ENCODE measurements around the gene SEMA4D.
A peak's percentile ranks its signal among the peaks of the same experiment; 100 is the strongest.

SEMA4D gene, protein sequence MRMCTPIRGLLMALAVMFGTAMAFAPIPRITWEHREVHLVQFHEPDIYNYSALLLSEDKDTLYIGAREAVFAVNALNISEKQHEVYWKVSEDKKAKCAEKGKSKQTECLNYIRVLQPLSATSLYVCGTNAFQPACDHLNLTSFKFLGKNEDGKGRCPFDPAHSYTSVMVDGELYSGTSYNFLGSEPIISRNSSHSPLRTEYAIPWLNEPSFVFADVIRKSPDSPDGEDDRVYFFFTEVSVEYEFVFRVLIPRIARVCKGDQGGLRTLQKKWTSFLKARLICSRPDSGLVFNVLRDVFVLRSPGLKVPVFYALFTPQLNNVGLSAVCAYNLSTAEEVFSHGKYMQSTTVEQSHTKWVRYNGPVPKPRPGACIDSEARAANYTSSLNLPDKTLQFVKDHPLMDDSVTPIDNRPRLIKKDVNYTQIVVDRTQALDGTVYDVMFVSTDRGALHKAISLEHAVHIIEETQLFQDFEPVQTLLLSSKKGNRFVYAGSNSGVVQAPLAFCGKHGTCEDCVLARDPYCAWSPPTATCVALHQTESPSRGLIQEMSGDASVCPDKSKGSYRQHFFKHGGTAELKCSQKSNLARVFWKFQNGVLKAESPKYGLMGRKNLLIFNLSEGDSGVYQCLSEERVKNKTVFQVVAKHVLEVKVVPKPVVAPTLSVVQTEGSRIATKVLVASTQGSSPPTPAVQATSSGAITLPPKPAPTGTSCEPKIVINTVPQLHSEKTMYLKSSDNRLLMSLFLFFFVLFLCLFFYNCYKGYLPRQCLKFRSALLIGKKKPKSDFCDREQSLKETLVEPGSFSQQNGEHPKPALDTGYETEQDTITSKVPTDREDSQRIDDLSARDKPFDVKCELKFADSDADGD

DNA sequence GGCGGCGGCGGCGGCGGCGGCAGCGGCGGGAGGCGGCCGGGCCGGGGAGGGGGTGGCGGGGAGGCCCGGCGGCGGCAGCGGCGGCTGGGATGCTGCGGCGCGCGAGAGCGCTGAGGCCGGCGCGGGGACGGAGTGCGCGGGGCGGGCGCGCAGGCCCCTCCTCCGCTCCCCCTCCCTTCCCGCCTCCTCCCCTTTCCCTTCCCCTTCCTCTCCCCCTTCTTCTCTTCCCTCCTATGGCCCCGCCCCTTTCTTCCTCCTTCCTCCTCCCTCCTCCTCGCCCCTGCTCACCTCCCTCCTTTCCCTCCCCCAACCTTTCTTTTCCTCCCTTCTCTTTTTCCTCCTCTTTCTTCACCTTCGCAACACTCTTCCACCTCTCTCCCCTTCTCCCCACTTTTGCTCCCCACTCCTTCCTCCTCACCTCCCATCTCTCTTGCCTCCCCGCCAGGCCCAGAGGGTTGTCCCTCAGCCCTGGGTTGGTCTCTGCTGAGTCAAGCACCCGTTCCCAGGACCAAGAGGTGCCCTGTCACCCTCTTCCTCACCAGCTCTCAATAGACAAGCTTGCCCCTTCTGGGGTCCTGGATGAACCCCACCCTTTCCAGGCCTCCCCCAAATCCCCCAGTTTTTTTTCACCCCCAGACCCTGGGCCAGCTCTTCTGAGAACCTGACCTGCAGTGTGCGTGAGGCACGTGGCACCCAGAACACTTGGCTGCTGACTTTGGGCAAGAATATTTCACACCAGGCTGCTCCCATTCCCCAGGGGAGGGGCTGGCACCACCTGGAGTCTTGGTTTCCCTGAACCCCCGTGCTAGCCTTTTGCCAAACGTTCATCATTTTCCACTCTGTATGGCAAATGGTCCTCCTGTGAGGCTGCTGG is at the start of gene SEMA4D:
Gene SEMA4D (minus strand): TSS at position 136 of the 874 bp plus-strand sequence. CDS start 92,657 bp downstream, outside the sequence.
- DNase-seq, result peak; percentile 71 to 76

DNA sequence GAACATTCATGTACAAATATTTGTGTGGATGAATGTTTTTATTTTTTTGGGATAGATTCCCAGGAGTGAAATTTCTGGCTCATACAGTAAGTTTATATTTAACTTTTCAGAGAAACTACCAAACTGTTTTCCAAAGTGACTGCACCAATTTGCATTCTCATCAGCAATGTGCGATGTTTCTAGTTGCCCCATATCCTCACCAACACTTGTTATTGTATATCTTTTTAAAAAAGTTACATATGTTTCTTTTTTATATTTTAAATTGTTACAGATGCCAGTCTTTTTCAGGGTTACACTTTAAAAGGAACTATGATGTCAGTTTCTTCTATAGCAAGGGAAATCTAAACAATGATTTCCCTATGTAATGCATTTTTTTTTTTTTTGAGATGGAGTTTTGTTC is 49.1 kb upstream of the SEMA4D start:
- DNase-seq, result no peak

- DNase-seq, result no peak
These were observed 46.4 kb upstream of the SEMA4D start for GRCh38 chr9:89544279-89544661.

- no peak for DNase-seq
These were observed 45.8 kb upstream of the SEMA4D start for GRCh38 chr9:89543621-89544278.

GRCh38 chr9:89543111-89543510 is 45.2 kb upstream of the SEMA4D start:
- no peak for DNase-seq

DNA sequence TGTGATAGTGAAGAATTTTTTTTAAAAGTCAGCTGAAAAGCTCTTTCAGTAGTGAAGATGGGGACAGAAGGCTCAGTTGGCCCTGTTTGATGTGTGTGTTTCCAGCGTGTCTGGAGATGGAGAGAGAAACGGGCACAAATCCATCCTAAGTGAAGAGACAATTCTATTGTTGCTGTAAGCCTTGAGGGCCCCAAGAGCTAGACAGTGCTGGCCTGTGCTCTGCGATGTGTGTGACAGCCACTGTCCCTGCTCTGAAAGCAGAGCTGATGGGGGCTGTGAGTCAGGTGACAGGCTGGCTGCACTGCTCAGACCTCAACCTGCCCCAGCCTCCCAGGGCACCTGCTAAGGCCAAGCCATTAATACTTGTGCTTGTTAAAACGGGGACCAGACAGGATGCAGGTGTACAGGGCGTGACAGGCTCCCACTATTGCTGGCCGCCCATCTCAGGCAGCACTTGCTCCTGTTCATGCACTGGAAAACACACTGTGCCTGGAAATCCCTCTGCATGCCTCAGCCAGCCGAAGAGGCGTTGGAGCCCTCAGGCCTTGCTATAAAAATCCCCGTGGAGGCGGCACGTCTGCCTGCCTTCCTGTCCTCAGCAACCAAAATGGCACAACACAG is 44.6 kb upstream of the SEMA4D start:
- DNase-seq, result no peak

DNA sequence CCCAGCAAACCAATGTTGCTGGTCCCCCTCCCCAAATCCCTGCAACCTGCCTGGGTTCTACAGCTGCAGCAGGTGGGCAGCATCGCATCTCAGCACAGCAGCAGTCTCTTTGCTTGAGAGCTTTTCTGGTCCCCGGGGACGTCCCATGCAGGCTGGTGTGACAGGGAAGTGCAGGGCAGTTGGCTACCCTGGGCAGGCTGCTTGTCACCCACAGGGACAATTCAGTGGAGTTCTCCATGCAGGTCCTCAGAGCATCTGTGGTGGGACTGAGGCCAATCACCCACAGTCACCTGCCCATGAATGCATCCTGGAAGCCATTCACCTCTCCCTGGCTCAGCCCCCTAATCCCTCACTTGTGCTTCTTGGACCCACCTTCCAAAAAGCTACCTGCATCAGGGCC is 43.9 kb upstream of the SEMA4D start:
- DNase-seq, result no peak

GRCh38 chr9:89539374-89539773 is 41.5 kb upstream of the SEMA4D start:
- DNase-seq, result no peak

DNA sequence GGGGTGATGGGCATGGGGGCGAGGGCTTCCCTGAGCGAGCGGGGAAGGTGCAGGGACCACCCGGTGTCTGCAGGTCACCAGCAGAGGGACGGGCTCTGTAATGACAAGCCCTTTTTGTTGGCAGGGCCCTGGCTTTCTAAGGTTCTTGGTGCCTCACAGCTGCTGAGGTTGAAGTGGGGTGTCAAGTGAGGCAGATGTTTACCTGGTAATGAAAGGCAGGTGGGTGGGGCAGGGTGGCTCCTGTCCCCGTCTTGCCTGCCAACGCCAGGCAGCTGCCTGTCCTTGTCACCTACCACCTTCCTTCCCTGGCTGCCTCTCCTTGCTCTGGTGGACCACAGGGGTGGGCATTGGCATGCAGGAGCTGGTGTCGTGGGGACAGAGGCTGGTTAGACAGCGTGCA is 41.0 kb upstream of the SEMA4D start:
- DNase-seq, result no peak

- DNase-seq, result no peak
These were observed 39.3 kb upstream of the SEMA4D start for GRCh38 chr9:89537166-89537565.

DNA sequence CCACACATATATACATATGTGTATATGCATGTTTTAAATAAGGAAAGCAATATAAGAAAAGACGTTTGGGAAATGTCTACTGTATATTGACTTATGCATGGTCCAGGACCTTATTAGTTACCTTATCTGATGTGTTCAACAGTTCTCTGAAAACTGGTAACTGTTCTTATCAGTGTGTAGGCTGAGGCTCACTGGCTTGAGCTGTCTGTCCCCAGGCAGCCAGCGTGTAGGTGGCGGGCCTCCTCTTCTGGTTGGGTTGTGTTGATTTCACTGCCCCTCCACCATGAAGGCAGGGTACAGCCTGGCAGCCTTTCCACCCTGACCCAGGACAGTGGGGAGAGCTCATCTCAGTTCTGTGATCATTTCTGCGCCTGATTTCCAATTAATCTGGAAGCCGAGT is 38.7 kb upstream of the SEMA4D start:
- DNase-seq, result no peak

GRCh38 chr9:89536145-89536574 is 38.2 kb upstream of the SEMA4D start:
- peak; percentile 79 to 80 for DNase-seq

GRCh38 chr9:89535461-89535860 is 37.5 kb upstream of the SEMA4D start:
- no peak for DNase-seq

GRCh38 chr9:89534515-89535287 is 36.8 kb upstream of the SEMA4D start:
- peak in 1 of 2 experiments; percentile 11 for DNase-seq

- no peak for DNase-seq
These were observed 35.6 kb upstream of the SEMA4D start for GRCh38 chr9:89533411-89534095.

DNA sequence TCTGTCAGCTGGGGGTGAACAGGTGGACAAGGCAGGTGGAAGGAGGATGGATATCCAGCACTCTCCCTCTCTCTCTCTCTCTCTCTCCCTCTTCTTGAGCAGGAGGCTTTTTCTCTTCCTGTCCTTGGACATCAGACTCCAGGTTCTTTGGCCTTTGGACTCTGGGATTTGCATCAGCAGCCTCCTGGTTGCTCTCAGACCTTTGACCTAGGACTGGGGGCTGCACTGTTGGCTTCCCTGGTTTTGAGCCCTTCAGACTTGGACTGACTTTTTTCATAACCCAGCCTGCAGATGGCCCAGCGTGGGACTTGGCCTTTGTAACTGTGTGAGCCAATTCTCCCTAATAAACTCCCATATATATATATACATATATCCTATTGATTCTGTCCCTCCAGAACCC is 35.0 kb upstream of the SEMA4D start:
- no peak for DNase-seq

- no peak for DNase-seq
These were observed 34.6 kb upstream of the SEMA4D start for GRCh38 chr9:89532478-89532877.

DNA sequence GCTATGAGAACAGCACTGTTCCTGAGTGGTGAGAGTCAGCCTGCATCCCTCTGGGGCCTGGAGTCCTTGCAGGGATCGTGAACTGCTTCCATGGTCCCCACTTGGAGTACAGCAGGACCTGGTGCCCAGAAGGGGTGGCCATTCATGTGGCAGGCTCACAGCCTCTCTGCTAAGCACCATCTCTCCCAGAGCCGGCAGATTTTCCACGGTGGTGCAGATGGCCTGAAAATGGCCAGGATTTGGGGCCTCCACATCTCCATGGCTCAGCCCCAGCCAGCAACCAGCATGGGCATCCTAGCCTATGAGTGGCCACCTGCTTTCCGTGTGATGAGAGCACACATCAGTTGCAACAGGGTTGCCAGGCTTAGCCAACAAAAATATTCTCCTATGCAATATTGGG is 33.9 kb upstream of the SEMA4D start:
- no peak for DNase-seq

- DNase-seq, result no peak
These were observed 32.8 kb upstream of the SEMA4D start for GRCh38 chr9:89530726-89531125.

- DNase-seq, result peak; percentile 98 to 99
These were observed 31.5 kb upstream of the SEMA4D start for GRCh38 chr9:89529243-89530035.
